HEK293 (cell line): ENCODE results near the gene HLA-DMB.
A peak's percentile ranks its signal among the peaks of the same experiment; 100 is the strongest.

ENCODE experiments used
- BCL11B ChIP-seq: fragments of 450-650 bp; formaldehyde crosslinking; IDR thresholded peaks from 2 replicates; pipeline ENCODE4 v1.5.1; 2016; ENCODE audit warnings: low read depth, missing biosample characterization, missing genetic modification characterization
- REPIN1 ChIP-seq: fragments of 450-650 bp; formaldehyde crosslinking; IDR thresholded peaks from 2 replicates; pipeline ENCODE4 v1.5.1; 2017; ENCODE audit warnings: missing biosample characterization, missing genetic modification characterization, low read depth
- TRIM28 ChIP-seq: IDR thresholded peaks from 2 replicates; pipeline ENCODE4 v1.6.1; 2011; ENCODE audit warnings: low read length, control low read depth, borderline replicate concordance
- YY1 ChIP-seq: fragments of 450-650 bp; formaldehyde crosslinking; IDR thresholded peaks from 2 replicates; pipeline ENCODE4 v1.5.1; 2018; ENCODE audit warnings: missing biosample characterization, missing genetic modification characterization
- ZFP41 ChIP-seq: fragments of 450-650 bp; formaldehyde crosslinking; IDR thresholded peaks from 2 replicates; pipeline ENCODE4 v1.5.1; 2016; ENCODE audit warnings: missing biosample characterization, missing genetic modification characterization, borderline replicate concordance
- ZNF10 ChIP-seq: fragments of 450-650 bp; formaldehyde crosslinking; IDR thresholded peaks from 2 replicates; pipeline ENCODE4 v1.5.1; 2017; ENCODE audit warnings: missing biosample characterization, missing genetic modification characterization
- ZNF214 ChIP-seq: fragments of 450-650 bp; formaldehyde crosslinking; IDR thresholded peaks from 2 replicates; pipeline ENCODE4 v1.5.1; 2017; ENCODE audit warnings: missing biosample characterization, mild to moderate bottlenecking, missing genetic modification characterization, borderline replicate concordance
- ZNF341 ChIP-seq: fragments of 450-650 bp; formaldehyde crosslinking; IDR thresholded peaks from 2 replicates; pipeline ENCODE4; 2016; ENCODE audit warnings: low read depth, missing biosample characterization, missing genetic modification characterization
- ZNF433 ChIP-seq: fragments of 450-650 bp; formaldehyde crosslinking; IDR thresholded peaks from 2 replicates; pipeline ENCODE4 v1.5.1; 2016; ENCODE audit warnings: missing biosample characterization, missing genetic modification characterization, low read depth
- ZNF561 ChIP-seq: fragments of 450-650 bp; IDR thresholded peaks from 2 replicates; pipeline ENCODE4 v1.5.1; 2018; ENCODE audit warnings: missing biosample characterization, missing genetic modification characterization, borderline replicate concordance
- ZNF596 ChIP-seq: fragments of 450-650 bp; IDR thresholded peaks from 2 replicates; pipeline ENCODE4 v1.5.0; 2018; ENCODE audit warnings: missing biosample characterization, mild to moderate bottlenecking, missing genetic modification characterization, moderate library complexity
- ZNF610 ChIP-seq: fragments of 450-650 bp; formaldehyde crosslinking; IDR thresholded peaks from 2 replicates; pipeline ENCODE4 v1.5.1; 2016; ENCODE audit warnings: missing biosample characterization, missing genetic modification characterization, borderline replicate concordance
- ZNF624 ChIP-seq: fragments of 450-650 bp; formaldehyde crosslinking; IDR thresholded peaks from 2 replicates; pipeline ENCODE4 v1.5.1; 2017; ENCODE audit warnings: missing biosample characterization, missing genetic modification characterization
- ZNF701 ChIP-seq: fragments of 450-650 bp; formaldehyde crosslinking; IDR thresholded peaks from 2 replicates; pipeline ENCODE4 v1.5.1; 2016; ENCODE audit warnings: missing biosample characterization, missing genetic modification characterization
- TF ChIP-seq, protein P1 (sequence below): fragments of 450-650 bp; formaldehyde crosslinking; IDR thresholded peaks from 2 replicates; pipeline ENCODE4 v1.5.1; 2016; ENCODE audit warnings: missing biosample characterization, missing genetic modification characterization
- TF ChIP-seq, protein P2 (sequence below): fragments of 450-650 bp; formaldehyde crosslinking; optimal IDR thresholded peaks from 2 replicates; pipeline ENCODE3; 2016; ENCODE audit warnings: missing biosample characterization, mild to moderate bottlenecking, missing genetic modification characterization
- TF ChIP-seq, protein P3 (sequence below): fragments of 450-650 bp; formaldehyde crosslinking; IDR thresholded peaks from 2 replicates; pipeline ENCODE4 v1.5.0; 2017; ENCODE audit warnings: missing biosample characterization, missing genetic modification characterization, borderline replicate concordance
- TF ChIP-seq, protein P4 (sequence below): fragments of 450-650 bp; formaldehyde crosslinking; IDR thresholded peaks from 2 replicates; pipeline ENCODE4 v1.5.1; 2016; ENCODE audit warnings: missing biosample characterization, missing genetic modification characterization
- TF ChIP-seq, protein P5 (sequence below): fragments of 450-650 bp; formaldehyde crosslinking; IDR thresholded peaks from 2 replicates; pipeline ENCODE4 v1.5.1; 2016; ENCODE audit warnings: missing biosample characterization, missing genetic modification characterization
- TF ChIP-seq, protein P6 (sequence below): fragments of 450-650 bp; formaldehyde crosslinking; IDR thresholded peaks from 2 replicates; pipeline ENCODE4 v1.5.1; 2016; ENCODE audit warnings: missing biosample characterization, missing genetic modification characterization
- TF ChIP-seq, protein P7 (sequence below): fragments of 450-650 bp; formaldehyde crosslinking; IDR thresholded peaks from 2 replicates; pipeline ENCODE4 v1.5.1; 2016; ENCODE audit warnings: missing biosample characterization, missing genetic modification characterization

The HLA-DMB gene

DNA sequence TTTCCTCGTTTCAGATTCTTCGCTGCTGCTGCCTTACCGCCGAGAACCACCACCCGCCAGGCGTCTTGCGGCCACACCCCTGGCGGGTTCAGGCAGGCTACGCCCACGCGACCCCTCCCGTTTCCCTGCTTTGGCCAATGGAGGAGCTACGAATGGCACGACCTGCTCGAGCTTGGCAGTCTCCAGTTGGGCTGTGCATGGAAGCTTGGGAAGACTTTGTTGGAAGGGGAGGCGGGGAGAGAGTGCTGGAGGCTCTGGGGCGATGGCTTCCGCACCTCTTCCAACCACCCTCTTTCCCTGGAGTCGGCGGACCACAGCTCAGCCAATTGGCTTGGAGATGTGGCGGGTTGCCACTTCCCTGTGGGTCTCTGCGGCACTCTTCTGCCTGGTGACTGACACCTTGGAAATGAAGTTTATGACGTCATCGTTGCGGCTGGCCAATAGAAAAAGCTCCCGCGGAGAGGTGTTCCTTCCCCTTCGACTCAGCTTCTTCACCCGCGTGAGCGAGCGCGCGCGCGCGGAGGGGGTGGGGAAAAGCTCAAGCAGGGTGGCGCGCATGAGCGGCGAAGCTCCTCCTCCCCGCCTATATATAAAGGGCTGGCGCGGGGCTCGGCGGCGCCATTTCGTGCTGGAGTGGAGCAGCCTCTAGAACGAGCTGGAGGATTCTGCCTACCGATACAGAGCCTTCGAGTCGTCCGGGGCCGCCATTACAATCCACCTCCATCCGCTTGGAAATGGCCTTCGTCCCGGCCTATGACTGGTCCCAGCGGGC lies 30.9 kb upstream of the HLA-DMB start (continued):
- TF ChIP-seq ZFP41, result 0 out of 2 replicates have a peak, but pooled peaks have one; percentile 77
- peak; percentile 94 for TF ChIP-seq ZNF341
- 0 out of 2 replicates have a peak, but pooled peaks have one; percentile 83 for TF ChIP-seq ZNF624
- 0 out of 2 replicates have a peak, but pooled peaks have one; percentile 49 for TF ChIP-seq TRIM28
- TF ChIP-seq YY1 (tag by site-specific recombination), result peak; percentile 96
- no peak for TF ChIP-seq ZNF214 (tag by site-specific recombination)
- TF ChIP-seq, protein P1, sequence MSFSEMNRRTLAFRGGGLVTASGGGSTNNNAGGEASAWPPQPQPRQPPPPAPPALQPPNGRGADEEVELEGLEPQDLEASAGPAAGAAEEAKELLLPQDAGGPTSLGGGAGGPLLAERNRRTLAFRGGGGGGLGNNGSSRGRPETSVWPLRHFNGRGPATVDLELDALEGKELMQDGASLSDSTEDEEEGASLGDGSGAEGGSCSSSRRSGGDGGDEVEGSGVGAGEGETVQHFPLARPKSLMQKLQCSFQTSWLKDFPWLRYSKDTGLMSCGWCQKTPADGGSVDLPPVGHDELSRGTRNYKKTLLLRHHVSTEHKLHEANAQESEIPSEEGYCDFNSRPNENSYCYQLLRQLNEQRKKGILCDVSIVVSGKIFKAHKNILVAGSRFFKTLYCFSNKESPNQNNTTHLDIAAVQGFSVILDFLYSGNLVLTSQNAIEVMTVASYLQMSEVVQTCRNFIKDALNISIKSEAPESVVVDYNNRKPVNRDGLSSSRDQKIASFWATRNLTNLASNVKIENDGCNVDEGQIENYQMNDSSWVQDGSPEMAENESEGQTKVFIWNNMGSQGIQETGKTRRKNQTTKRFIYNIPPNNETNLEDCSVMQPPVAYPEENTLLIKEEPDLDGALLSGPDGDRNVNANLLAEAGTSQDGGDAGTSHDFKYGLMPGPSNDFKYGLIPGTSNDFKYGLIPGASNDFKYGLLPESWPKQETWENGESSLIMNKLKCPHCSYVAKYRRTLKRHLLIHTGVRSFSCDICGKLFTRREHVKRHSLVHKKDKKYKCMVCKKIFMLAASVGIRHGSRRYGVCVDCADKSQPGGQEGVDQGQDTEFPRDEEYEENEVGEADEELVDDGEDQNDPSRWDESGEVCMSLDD (tag by site-specific recombination), result peak; percentile 46; the same call in 1 of the 2 replicates
- peak; percentile 69; the same call in 1 of the 2 replicates for TF ChIP-seq ZNF10 (tag by site-specific recombination)
- TF ChIP-seq BCL11B (tag by site-specific recombination), result peak; percentile 42; the same call in 1 of the 2 replicates
- no peak for TF ChIP-seq ZNF701 (tag by site-specific recombination)
- TF ChIP-seq REPIN1 (tag by site-specific recombination), result 0 out of 2 replicates have a peak, but pooled peaks have one; percentile 79
- TF ChIP-seq, protein P2, sequence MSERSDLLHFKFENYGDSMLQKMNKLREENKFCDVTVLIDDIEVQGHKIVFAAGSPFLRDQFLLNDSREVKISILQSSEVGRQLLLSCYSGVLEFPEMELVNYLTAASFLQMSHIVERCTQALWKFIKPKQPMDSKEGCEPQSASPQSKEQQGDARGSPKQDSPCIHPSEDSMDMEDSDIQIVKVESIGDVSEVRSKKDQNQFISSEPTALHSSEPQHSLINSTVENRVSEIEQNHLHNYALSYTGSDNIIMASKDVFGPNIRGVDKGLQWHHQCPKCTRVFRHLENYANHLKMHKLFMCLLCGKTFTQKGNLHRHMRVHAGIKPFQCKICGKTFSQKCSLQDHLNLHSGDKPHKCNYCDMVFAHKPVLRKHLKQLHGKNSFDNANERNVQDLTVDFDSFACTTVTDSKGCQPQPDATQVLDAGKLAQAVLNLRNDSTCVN (tag by site-specific recombination), result peak; percentile 94
- TF ChIP-seq, protein P3, sequence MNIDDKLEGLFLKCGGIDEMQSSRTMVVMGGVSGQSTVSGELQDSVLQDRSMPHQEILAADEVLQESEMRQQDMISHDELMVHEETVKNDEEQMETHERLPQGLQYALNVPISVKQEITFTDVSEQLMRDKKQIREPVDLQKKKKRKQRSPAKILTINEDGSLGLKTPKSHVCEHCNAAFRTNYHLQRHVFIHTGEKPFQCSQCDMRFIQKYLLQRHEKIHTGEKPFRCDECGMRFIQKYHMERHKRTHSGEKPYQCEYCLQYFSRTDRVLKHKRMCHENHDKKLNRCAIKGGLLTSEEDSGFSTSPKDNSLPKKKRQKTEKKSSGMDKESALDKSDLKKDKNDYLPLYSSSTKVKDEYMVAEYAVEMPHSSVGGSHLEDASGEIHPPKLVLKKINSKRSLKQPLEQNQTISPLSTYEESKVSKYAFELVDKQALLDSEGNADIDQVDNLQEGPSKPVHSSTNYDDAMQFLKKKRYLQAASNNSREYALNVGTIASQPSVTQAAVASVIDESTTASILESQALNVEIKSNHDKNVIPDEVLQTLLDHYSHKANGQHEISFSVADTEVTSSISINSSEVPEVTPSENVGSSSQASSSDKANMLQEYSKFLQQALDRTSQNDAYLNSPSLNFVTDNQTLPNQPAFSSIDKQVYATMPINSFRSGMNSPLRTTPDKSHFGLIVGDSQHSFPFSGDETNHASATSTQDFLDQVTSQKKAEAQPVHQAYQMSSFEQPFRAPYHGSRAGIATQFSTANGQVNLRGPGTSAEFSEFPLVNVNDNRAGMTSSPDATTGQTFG (tag by site-specific recombination), result 0 out of 2 replicates have a peak, but pooled peaks have one; percentile 54
- TF ChIP-seq ZNF433, result no peak
- TF ChIP-seq, protein P4, sequence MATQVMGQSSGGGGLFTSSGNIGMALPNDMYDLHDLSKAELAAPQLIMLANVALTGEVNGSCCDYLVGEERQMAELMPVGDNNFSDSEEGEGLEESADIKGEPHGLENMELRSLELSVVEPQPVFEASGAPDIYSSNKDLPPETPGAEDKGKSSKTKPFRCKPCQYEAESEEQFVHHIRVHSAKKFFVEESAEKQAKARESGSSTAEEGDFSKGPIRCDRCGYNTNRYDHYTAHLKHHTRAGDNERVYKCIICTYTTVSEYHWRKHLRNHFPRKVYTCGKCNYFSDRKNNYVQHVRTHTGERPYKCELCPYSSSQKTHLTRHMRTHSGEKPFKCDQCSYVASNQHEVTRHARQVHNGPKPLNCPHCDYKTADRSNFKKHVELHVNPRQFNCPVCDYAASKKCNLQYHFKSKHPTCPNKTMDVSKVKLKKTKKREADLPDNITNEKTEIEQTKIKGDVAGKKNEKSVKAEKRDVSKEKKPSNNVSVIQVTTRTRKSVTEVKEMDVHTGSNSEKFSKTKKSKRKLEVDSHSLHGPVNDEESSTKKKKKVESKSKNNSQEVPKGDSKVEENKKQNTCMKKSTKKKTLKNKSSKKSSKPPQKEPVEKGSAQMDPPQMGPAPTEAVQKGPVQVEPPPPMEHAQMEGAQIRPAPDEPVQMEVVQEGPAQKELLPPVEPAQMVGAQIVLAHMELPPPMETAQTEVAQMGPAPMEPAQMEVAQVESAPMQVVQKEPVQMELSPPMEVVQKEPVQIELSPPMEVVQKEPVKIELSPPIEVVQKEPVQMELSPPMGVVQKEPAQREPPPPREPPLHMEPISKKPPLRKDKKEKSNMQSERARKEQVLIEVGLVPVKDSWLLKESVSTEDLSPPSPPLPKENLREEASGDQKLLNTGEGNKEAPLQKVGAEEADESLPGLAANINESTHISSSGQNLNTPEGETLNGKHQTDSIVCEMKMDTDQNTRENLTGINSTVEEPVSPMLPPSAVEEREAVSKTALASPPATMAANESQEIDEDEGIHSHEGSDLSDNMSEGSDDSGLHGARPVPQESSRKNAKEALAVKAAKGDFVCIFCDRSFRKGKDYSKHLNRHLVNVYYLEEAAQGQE, result peak; percentile 46
- no peak for TF ChIP-seq ZNF561
- no peak; the same call in 1 of the 2 replicates for TF ChIP-seq ZNF596 (tag by site-specific recombination)
- TF ChIP-seq, protein P5, sequence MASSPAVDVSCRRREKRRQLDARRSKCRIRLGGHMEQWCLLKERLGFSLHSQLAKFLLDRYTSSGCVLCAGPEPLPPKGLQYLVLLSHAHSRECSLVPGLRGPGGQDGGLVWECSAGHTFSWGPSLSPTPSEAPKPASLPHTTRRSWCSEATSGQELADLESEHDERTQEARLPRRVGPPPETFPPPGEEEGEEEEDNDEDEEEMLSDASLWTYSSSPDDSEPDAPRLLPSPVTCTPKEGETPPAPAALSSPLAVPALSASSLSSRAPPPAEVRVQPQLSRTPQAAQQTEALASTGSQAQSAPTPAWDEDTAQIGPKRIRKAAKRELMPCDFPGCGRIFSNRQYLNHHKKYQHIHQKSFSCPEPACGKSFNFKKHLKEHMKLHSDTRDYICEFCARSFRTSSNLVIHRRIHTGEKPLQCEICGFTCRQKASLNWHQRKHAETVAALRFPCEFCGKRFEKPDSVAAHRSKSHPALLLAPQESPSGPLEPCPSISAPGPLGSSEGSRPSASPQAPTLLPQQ (tag by site-specific recombination), result peak; percentile 77
- TF ChIP-seq, protein P6, sequence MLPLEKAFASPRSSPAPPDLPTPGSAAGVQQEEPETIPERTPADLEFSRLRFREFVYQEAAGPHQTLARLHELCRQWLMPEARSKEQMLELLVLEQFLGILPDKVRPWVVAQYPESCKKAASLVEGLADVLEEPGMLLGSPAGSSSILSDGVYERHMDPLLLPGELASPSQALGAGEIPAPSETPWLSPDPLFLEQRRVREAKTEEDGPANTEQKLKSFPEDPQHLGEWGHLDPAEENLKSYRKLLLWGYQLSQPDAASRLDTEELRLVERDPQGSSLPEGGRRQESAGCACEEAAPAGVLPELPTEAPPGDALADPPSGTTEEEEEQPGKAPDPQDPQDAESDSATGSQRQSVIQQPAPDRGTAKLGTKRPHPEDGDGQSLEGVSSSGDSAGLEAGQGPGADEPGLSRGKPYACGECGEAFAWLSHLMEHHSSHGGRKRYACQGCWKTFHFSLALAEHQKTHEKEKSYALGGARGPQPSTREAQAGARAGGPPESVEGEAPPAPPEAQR (tag by site-specific recombination), result peak; percentile 13; the same call in 1 of the 2 replicates
- TF ChIP-seq, protein P7, sequence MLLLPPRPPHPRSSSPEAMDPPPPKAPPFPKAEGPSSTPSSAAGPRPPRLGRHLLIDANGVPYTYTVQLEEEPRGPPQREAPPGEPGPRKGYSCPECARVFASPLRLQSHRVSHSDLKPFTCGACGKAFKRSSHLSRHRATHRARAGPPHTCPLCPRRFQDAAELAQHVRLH (tag by site-specific recombination), result no peak; the same call in 1 of the 2 replicates
- peak; percentile 39; the same call in 1 of the 2 replicates for TF ChIP-seq ZNF610 (tag by site-specific recombination)
